MM.1S (cell line): ENCODE results near the gene FAM177A1.
"Not testable (repeated sequence)": the region's sequence is repeated elsewhere in the genome, so short reads cannot be mapped to it uniquely, and the experiment has no call there.

Experiments
- DNase-seq: peaks from one replicate; pipeline ENCODE4 v3.0.0-alpha.2; 2015
- H2AFZ ChIP-seq: fragments of 300-600 bp; sonication (generic); 2 replicates; pipeline ENCODE4 v1.6.0; 2016; ENCODE audit warnings: antibody characterized with exemption, low read length
- H3F3A ChIP-seq: fragments of 300-600 bp; sonication (generic); 2 replicates; pipeline ENCODE4 v1.6.1; 2016; ENCODE audit warnings: mild to moderate bottlenecking, antibody characterized with exemption, low read length, moderate library complexity, mixed read lengths; ENCODE audit not compliant: insufficient read depth
- H3K27ac ChIP-seq: fragments of 300-600 bp; sonication (generic); 2 replicates; pipeline ENCODE4 v1.5.1; 2016; ENCODE audit warnings: mild to moderate bottlenecking, low read length
- H3K27me3 ChIP-seq: fragments of 300-600 bp; sonication (generic); replicated peaks from 2 replicates; pipeline ENCODE4 v1.6.0; 2016; ENCODE audit warnings: low read length; ENCODE audit not compliant: insufficient read depth
- H3K36me3 ChIP-seq: fragments of 300-600 bp; sonication (generic); replicated peaks from 2 replicates; pipeline ENCODE4 v1.6.1; 2016; ENCODE audit warnings: mild to moderate bottlenecking, low read length, mixed read lengths; ENCODE audit not compliant: insufficient read depth
- H3K4me1 ChIP-seq: fragments of 300-600 bp; sonication (generic); 2 replicates; pipeline ENCODE4 v1.6.1; 2016; ENCODE audit warnings: low read length, mixed read lengths
- H3K4me2 ChIP-seq: fragments of 300-600 bp; sonication (generic); 2 replicates; pipeline ENCODE4 v1.6.0; 2016; ENCODE audit warnings: low read depth, low read length
- H3K4me3 ChIP-seq: fragments of 300-600 bp; sonication (generic); 2 replicates; pipeline ENCODE4 v1.5.1; 2016; ENCODE audit warnings: low read length, mixed read lengths
- H3K79me2 ChIP-seq: fragments of 300-600 bp; sonication (generic); 2 replicates; pipeline ENCODE4 v1.6.1; 2016; ENCODE audit warnings: mixed run types, low read length, mixed read lengths
- H3K9ac ChIP-seq: fragments of 300-600 bp; sonication (generic); 2 replicates; pipeline ENCODE4 v1.6.1; 2016; ENCODE audit warnings: low read length, mixed read lengths
- H3K9me2 ChIP-seq: fragments of 300-600 bp; sonication (generic); replicated peaks from 2 replicates; pipeline ENCODE4 v1.6.1; 2016; ENCODE audit warnings: mild to moderate bottlenecking, low read length, mixed read lengths; ENCODE audit not compliant: insufficient read depth
- H3K9me3 ChIP-seq: fragments of 300-600 bp; sonication (generic); replicated peaks from 2 replicates; pipeline ENCODE4 v1.6.1; 2016; ENCODE audit warnings: mild to moderate bottlenecking, low read length, mixed read lengths; ENCODE audit not compliant: insufficient read depth
- H4K20me1 ChIP-seq: fragments of 300-600 bp; sonication (generic); 2 replicates; pipeline ENCODE4 v1.6.1; 2016; ENCODE audit warnings: mild to moderate bottlenecking, low read length, moderate library complexity, mixed read lengths; ENCODE audit not compliant: insufficient read depth
- CTCF ChIP-seq: fragments of 300-600 bp; sonication (generic); IDR thresholded peaks from 2 replicates; pipeline ENCODE4 v1.5.1; 2016; ENCODE audit warnings: antibody characterized with exemption, low read length, mixed read lengths
- EZH2 ChIP-seq: fragments of 300-600 bp; sonication (generic); optimal IDR thresholded peaks from 2 replicates; pipeline ENCODE3; 2017; ENCODE audit warnings: low read depth, mild to moderate bottlenecking, antibody characterized with exemption, low read length, mixed read lengths
- EZH2phosphoT487 ChIP-seq: fragments of 300-600 bp; sonication (generic); IDR thresholded peaks from 2 replicates; pipeline ENCODE4 v1.6.1; 2018; ENCODE audit warnings: antibody characterized with exemption, low read length

Gene FAM177A1

GRCh38 chr14:35050652-35051051 is 4.6 kb downstream of the FAM177A1 start:
- Histone ChIP-seq H3K4me3 (no peak overlapping the region), H3K9me3 (no peaks in the 10 kb centered on the region), H3K27ac (no peak overlapping the region), H3K36me3 (no peaks in the 10 kb centered on the region), H3K9ac (no peak overlapping the region), H4K20me1 (no peaks in the 10 kb centered on the region), H2AFZ (no peak overlapping the region), H3F3A (peaks cover 2% of the 10 kb centered on the region), H3K79me2 (no peaks in the 10 kb centered on the region), H3K4me2 (no peak overlapping the region), H3K4me1 (no peaks in the 10 kb centered on the region), H3K27me3 (no peaks in the 10 kb centered on the region), H3K9me2 (no peaks in the 10 kb centered on the region)
- DNase-seq, result no peak
- TF ChIP-seq CTCF (no peak), EZH2phosphoT487 (no peak), EZH2 (no peak)

- H3K4me1 ChIP-seq, result 0 out of 2 replicates have a peak, but pooled peaks cover 1% of the 10 kb centered on the region
- no peaks in the 10 kb centered on the region for H3K9me2 ChIP-seq
- TF ChIP-seq EZH2, result no peak
- no peak for TF ChIP-seq EZH2phosphoT487
- no peak for TF ChIP-seq CTCF
- H4K20me1 ChIP-seq, result no peaks in the 10 kb centered on the region
- H3K27me3 ChIP-seq, result no peaks in the 10 kb centered on the region
- no peak overlapping the region for H3K4me2 ChIP-seq
- H3K9ac ChIP-seq, result no peak overlapping the region
- H3F3A ChIP-seq, result no peaks in the 10 kb centered on the region; the same call in 1 of the 2 replicates
- DNase-seq, result no peak
- H3K9me3 ChIP-seq, result no peaks in the 10 kb centered on the region
- H3K36me3 ChIP-seq, result no peaks in the 10 kb centered on the region
- no peaks in the 10 kb centered on the region for H3K79me2 ChIP-seq
- no peak overlapping the region for H2AFZ ChIP-seq
- H3K27ac ChIP-seq, result no peak overlapping the region
- H3K4me3 ChIP-seq, result no peak overlapping the region
Measured at GRCh38 chr14:35051796-35052195, 5.7 kb downstream of the FAM177A1 start.

- Histone ChIP-seq H3K27ac (no peak overlapping the region), H3K4me3 (no peak overlapping the region), H3K36me3 (no peaks in the 10 kb centered on the region), H3K79me2 (no peaks in the 10 kb centered on the region), H3K4me1 (0 out of 2 replicates have a peak, but pooled peaks cover 4% of the 10 kb centered on the region), H2AFZ (no peak overlapping the region), H4K20me1 (no peaks in the 10 kb centered on the region), H3K9ac (no peak overlapping the region), H3K4me2 (no peak overlapping the region), H3F3A (no peaks in the 10 kb centered on the region), H3K27me3 (no peaks in the 10 kb centered on the region), H3K9me3 (no peaks in the 10 kb centered on the region), H3K9me2 (no peaks in the 10 kb centered on the region)
- DNase-seq, result no peak
- no peak for TF ChIP-seq EZH2phosphoT487
- no peak for TF ChIP-seq EZH2
- TF ChIP-seq CTCF, result no peak
Measured at GRCh38 chr14:35052637-35053036, 6.6 kb downstream of the FAM177A1 start.

GRCh38 chr14:35061113-35061791 is 15.2 kb downstream of the FAM177A1 start:
- H3K4me2 ChIP-seq, H3K36me3 ChIP-seq, H3K27me3 ChIP-seq, H2AFZ ChIP-seq, H3K4me1 ChIP-seq, H3F3A ChIP-seq, H3K79me2 ChIP-seq, H3K4me3 ChIP-seq, H3K9me3 ChIP-seq, H3K27ac ChIP-seq, H3K9me2 ChIP-seq, H3K9ac ChIP-seq, H4K20me1 ChIP-seq, DNase-seq: not testable (repeated sequence)

- not testable (repeated sequence) for H3K27me3 ChIP-seq, H3K79me2 ChIP-seq, H3K9me3 ChIP-seq, H3K27ac ChIP-seq, H3K9ac ChIP-seq, H2AFZ ChIP-seq, H3K4me3 ChIP-seq, DNase-seq, H3K4me1 ChIP-seq, H3K36me3 ChIP-seq, H4K20me1 ChIP-seq, H3F3A ChIP-seq, H3K4me2 ChIP-seq, H3K9me2 ChIP-seq
Measured at GRCh38 chr14:35065731-35066130, 19.7 kb downstream of the FAM177A1 start.
